Skeletal muscle tissue (tissue), 4 donors: ENCODE data around the gene TFEB. TPM values are rescaled to one million over a fixed set of nuclear protein-coding genes. Genes with fewer than 3 reads are reported as not detected.

Experiments used
- H3K27ac ChIP-seq: one replicate; pipeline ENCODE4 v1.7.0; 2013; ENCODE audit warnings: mild to moderate bottlenecking, low read depth, low read length, inconsistent platforms
- H3K27me3 ChIP-seq, 3 donors: one replicate each; pipeline ENCODE4 v1.7.0; 2013; ENCODE audit warnings: low read length in 3 of 3; ENCODE audit not compliant: control insufficient read depth in 3 of 3, insufficient read depth in 3 of 3
- H3K36me3 ChIP-seq, 3 donors: one replicate each; pipeline ENCODE4 v1.7.0; 2013; ENCODE audit warnings: low read length in 3 of 3; ENCODE audit not compliant: control insufficient read depth in 3 of 3, insufficient read depth in 3 of 3
- H3K4me1 ChIP-seq, 3 donors: one replicate each; pipeline ENCODE4 v1.7.0; 2013; ENCODE audit warnings: low read length in 3 of 3, mild to moderate bottlenecking in 3 of 3; ENCODE audit not compliant: control insufficient read depth in 3 of 3, insufficient read depth in 3 of 3
- H3K4me3 ChIP-seq, 3 donors: one replicate each; pipeline ENCODE4 v1.7.0; 2013; ENCODE audit warnings: low read length in 3 of 3
- H3K9ac ChIP-seq, 3 donors: one replicate each; pipeline ENCODE4 v1.7.0; 2013; ENCODE audit warnings: low read length in 3 of 3, mild to moderate bottlenecking in 3 of 3, moderate library complexity in 2 of 3, low read depth in 1 of 3
- H3K9me3 ChIP-seq, 3 donors: one replicate each; pipeline ENCODE4 v1.7.0; 2013; ENCODE audit warnings: low read length in 3 of 3; ENCODE audit not compliant: control insufficient read depth in 3 of 3
- total RNA-seq: library from RNA; depleted of rRNA; stranded (reverse); fragments of >200 nt; gene quantifications from one replicate; pipeline ENCODE4 v1.2.3, GENCODE V29; 2014
- donor health status: Osteomylitis.

The TFEB gene
- total RNA-seq, 1 donor from 2014 or later: 7.8 TPM

GRCh38 chr6:41724586-41725501, 10.6 kb downstream of the TFEB start:
- Histone ChIP-seq H3K9me3 (no peaks in the 10 kb centered on the region), H3K27me3 (no peaks in the 10 kb centered on the region), H3K36me3 (no peaks in the 10 kb centered on the region), H3K4me1 (peaks cover 80 to 95% (median 82%) of the 10 kb centered on the region in 3 donors), H3K4me3 (peak overlapping the region in 1 of 3 donors; percentile 42), H3K9ac (peak overlapping the region in 2 of 3 donors; percentile 6 to 73), H3K27ac (peak overlapping the region; percentile 82)

DNA sequence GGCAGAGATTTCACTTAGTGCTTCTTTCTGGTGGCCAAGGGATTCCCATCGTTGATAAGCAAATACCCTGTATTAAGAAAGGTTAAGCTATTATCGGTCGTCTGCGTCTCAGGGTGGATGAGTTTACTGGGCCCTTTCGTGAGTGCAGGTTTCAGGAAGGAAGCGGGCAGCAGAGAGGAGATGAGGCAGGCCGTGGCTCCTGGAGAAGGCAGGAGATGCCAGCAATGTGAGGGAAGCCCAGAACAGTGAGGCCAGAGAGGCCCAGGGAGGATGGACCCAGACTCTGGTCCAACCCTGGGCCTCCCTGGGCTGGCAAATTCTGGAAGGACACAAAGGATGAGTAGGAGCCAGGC, 11.2 kb downstream of the TFEB start:
- Histone ChIP-seq H3K9me3 (no peaks in the 10 kb centered on the region), H3K27ac (peak overlapping the region; percentile 82), H3K36me3 (no peaks in the 10 kb centered on the region), H3K4me3 (peak overlapping the region in 2 of 3 donors; percentile 13 to 50), H3K4me1 (peaks cover 80 to 95% (median 82%) of the 10 kb centered on the region in 3 donors), H3K9ac (peak overlapping the region; percentile 3 to 73 (median 50)), H3K27me3 (no peaks in the 10 kb centered on the region)

GRCh38 chr6:41723530-41724227, 11.7 kb downstream of the TFEB start:
- peak overlapping the region; percentile 24 to 50 (median 41) for H3K4me3 ChIP-seq
- H3K36me3 ChIP-seq: no peaks in the 10 kb centered on the region
- H3K9me3 ChIP-seq: no peaks in the 10 kb centered on the region
- H3K27me3 ChIP-seq: no peaks in the 10 kb centered on the region
- peak overlapping the region; percentile 3 to 73 (median 50) for H3K9ac ChIP-seq
- peaks cover 79 to 95% (median 81%) of the 10 kb centered on the region in 3 donors for H3K4me1 ChIP-seq
- H3K27ac ChIP-seq: peak overlapping the region; percentile 82

DNA sequence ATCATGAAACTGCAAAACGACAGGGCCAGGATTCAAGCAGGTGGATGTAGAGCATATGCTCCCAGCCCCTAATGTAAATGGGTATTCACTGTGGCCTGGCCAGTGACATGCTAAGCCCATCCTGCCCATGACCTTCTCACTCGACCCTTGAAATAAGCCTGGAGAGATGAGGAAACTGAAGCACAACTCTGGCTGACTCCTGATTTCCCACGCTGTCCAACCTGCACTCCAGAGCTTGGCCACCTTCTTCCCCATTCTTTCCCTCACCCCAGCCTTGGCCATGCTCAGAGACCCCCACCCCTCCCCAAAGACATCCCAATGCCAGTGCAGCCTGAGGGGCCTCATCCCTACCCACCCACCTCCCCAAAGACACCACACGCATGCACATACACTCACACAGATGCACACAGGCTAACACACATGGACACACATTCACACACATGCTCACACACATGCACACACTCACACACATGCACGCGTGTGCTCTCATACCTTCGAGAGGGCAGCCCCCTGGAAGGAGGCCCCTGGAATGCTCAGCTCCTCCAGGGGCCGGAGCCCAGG, 12.4 kb downstream of the TFEB start:
- peaks cover 78 to 95% (median 81%) of the 10 kb centered on the region in 3 donors for H3K4me1 ChIP-seq
- no peaks in the 10 kb centered on the region for H3K36me3 ChIP-seq
- H3K9ac ChIP-seq: peak overlapping the region in 2 of 3 donors; percentile 57 to 73
- H3K27me3 ChIP-seq: no peaks in the 10 kb centered on the region
- peak overlapping the region; percentile 24 to 41 (median 24) for H3K4me3 ChIP-seq
- no peaks in the 10 kb centered on the region for H3K9me3 ChIP-seq
- peak overlapping the region; percentile 82 for H3K27ac ChIP-seq

DNA sequence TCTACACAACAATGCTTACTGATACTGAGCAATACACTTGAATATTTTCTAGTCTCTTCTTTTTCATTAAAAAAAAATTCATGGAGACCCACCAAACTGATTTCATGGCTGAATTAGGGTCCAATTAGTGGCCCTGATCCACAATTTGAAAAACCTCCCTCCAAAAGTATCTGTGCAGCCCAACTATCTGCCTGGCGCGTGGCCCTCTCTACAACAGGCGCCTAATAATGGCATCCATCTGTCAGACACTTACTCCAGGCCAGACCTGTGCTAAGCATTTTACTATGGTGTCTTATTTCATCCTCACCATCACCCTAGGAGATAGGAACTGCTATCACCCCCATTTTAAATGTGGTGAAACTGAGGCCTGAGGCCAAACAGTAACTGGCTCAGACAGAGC, 14.0 kb downstream of the TFEB start:
- no peaks in the 10 kb centered on the region for H3K9me3 ChIP-seq
- peak overlapping the region in 2 of 3 donors; percentile 33 to 43 for H3K9ac ChIP-seq
- no peaks in the 10 kb centered on the region for H3K36me3 ChIP-seq
- H3K4me3 ChIP-seq: no peak overlapping the region
- H3K27ac ChIP-seq: no peak overlapping the region
- peaks cover 81 to 95% (median 87%) of the 10 kb centered on the region in 3 donors for H3K4me1 ChIP-seq
- H3K27me3 ChIP-seq: no peaks in the 10 kb centered on the region

- peak overlapping the region; percentile 71 for H3K27ac ChIP-seq
- no peaks in the 10 kb centered on the region for H3K9me3 ChIP-seq
- peaks cover 87 to 96% (median 94%) of the 10 kb centered on the region in 3 donors for H3K4me1 ChIP-seq
- no peaks in the 10 kb centered on the region for H3K27me3 ChIP-seq
- H3K4me3 ChIP-seq: peak overlapping the region in 1 of 3 donors; percentile 6
- H3K9ac ChIP-seq: peak overlapping the region in 1 of 3 donors; percentile 54
- H3K36me3 ChIP-seq: no peaks in the 10 kb centered on the region
Measured at GRCh38 chr6:41720783-41721182, 14.6 kb downstream of the TFEB start.

GRCh38 chr6:41720262-41720620, 15.2 kb downstream of the TFEB start:
- no peaks in the 10 kb centered on the region for H3K9me3 ChIP-seq
- no peaks in the 10 kb centered on the region for H3K36me3 ChIP-seq
- H3K4me3 ChIP-seq: peak overlapping the region in 2 of 3 donors; percentile 2 to 22
- no peaks in the 10 kb centered on the region for H3K27me3 ChIP-seq
- peak overlapping the region in 1 of 3 donors; percentile 50 for H3K9ac ChIP-seq
- peak overlapping the region; percentile 71 for H3K27ac ChIP-seq
- H3K4me1 ChIP-seq: peaks cover 88 to 95% (median 94%) of the 10 kb centered on the region in 3 donors

- Histone ChIP-seq H3K9me3 (no peaks in the 10 kb centered on the region), H3K4me1 (peaks cover 88 to 95% (median 94%) of the 10 kb centered on the region in 3 donors), H3K4me3 (peak overlapping the region in 2 of 3 donors; percentile 2 to 22), H3K27me3 (no peaks in the 10 kb centered on the region), H3K27ac (peak overlapping the region; percentile 71), H3K9ac (peak overlapping the region in 2 of 3 donors; percentile 4 to 50), H3K36me3 (no peaks in the 10 kb centered on the region)
Measured at GRCh38 chr6:41719436-41720261, 15.8 kb downstream of the TFEB start.

DNA sequence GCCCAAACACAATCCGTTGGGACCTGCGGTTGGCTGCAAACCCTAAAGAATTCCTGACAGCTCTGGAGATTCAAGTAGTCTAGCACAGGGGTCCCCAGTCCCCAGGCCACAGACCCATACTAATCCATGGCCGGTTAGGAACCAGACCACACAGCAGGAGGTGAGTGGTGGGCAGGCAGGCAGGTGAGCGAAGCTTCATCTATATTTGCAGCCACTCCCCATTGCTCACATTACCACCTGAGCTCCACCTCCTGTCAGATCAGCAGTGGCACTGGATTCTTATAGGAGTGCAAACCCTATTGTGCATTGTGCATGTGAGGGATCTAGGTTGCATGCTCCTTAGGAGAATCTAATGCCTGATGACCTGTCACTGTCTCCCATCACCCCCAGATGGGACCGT, 16.6 kb downstream of the TFEB start:
- no peak overlapping the region for H3K4me3 ChIP-seq
- H3K27ac ChIP-seq: peak overlapping the region; percentile 22
- H3K9me3 ChIP-seq: no peaks in the 10 kb centered on the region
- H3K9ac ChIP-seq: peak overlapping the region in 1 of 3 donors; percentile 36
- H3K4me1 ChIP-seq: peaks cover 88 to 95% (median 94%) of the 10 kb centered on the region in 3 donors
- H3K27me3 ChIP-seq: no peaks in the 10 kb centered on the region
- H3K36me3 ChIP-seq: no peaks in the 10 kb centered on the region
